Cardiac fibroblast (primary cell): ENCODE data around the gene IMMP2L.

Experiments used
- DNase-seq, 2 donors: peaks; one replicate each; pipeline versions ENCODE4 v3.0.0 to v3.0.0-alpha.2; 2010; ENCODE audit warnings: low read depth in 2 of 2
- H3K4me3 ChIP-seq, 2 donors: replicated peaks in 1 of 2; 1 replicate in 1 of 2; 2 replicates in 1 of 2; pipeline ENCODE4 v1.5.1; 2011; ENCODE audit warnings: low read depth in 2 of 2, low read length in 2 of 2, mild to moderate bottlenecking in 2 of 2, moderate library complexity in 1 of 2
- CTCF ChIP-seq: IDR thresholded peaks from one replicate; pipeline ENCODE4 v1.5.1; 2011; ENCODE audit warnings: low read depth, mild to moderate bottlenecking, low read length, inconsistent platforms

The IMMP2L gene

GRCh38 chr7:111050875-111051416, 511.3 kb downstream of the IMMP2L start:
- peak in 1 of 2 donors; percentile 5 for DNase-seq
- H3K4me3 ChIP-seq: no peak overlapping the region
- no peak for TF ChIP-seq CTCF

- H3K4me3 ChIP-seq: no peak overlapping the region
- TF ChIP-seq CTCF: no peak
- no peak for DNase-seq
These were observed 512.2 kb downstream of the IMMP2L start for GRCh38 chr7:111049971-111050680.

GRCh38 chr7:111047595-111047994, 514.7 kb downstream of the IMMP2L start:
- H3K4me3 ChIP-seq: no peak overlapping the region
- no peak for TF ChIP-seq CTCF
- no peak for DNase-seq

GRCh38 chr7:111045449-111045848, 516.8 kb downstream of the IMMP2L start:
- TF ChIP-seq CTCF: no peak
- no peak overlapping the region for H3K4me3 ChIP-seq
- peak; percentile 6 to 20 for DNase-seq

GRCh38 chr7:111043561-111043960, 518.7 kb downstream of the IMMP2L start:
- no peak overlapping the region for H3K4me3 ChIP-seq
- no peak for DNase-seq
- TF ChIP-seq CTCF: no peak

GRCh38 chr7:111042842-111043241, 519.5 kb downstream of the IMMP2L start:
- H3K4me3 ChIP-seq: no peak overlapping the region
- TF ChIP-seq CTCF: no peak
- DNase-seq: no peak

GRCh38 chr7:111041577-111041976, 520.7 kb downstream of the IMMP2L start:
- H3K4me3 ChIP-seq: no peak overlapping the region
- peak in 1 of 2 donors; percentile 11 for DNase-seq
- no peak for TF ChIP-seq CTCF
